ENCODE results near the gene CNOT3.
A peak's percentile ranks its signal among the peaks of the same experiment; 100 is the strongest.
"Not testable (repeated sequence)": the region's sequence is repeated elsewhere in the genome, so short reads cannot be mapped to it uniquely, and the experiment has no call there.

The CNOT3 gene

DNA sequence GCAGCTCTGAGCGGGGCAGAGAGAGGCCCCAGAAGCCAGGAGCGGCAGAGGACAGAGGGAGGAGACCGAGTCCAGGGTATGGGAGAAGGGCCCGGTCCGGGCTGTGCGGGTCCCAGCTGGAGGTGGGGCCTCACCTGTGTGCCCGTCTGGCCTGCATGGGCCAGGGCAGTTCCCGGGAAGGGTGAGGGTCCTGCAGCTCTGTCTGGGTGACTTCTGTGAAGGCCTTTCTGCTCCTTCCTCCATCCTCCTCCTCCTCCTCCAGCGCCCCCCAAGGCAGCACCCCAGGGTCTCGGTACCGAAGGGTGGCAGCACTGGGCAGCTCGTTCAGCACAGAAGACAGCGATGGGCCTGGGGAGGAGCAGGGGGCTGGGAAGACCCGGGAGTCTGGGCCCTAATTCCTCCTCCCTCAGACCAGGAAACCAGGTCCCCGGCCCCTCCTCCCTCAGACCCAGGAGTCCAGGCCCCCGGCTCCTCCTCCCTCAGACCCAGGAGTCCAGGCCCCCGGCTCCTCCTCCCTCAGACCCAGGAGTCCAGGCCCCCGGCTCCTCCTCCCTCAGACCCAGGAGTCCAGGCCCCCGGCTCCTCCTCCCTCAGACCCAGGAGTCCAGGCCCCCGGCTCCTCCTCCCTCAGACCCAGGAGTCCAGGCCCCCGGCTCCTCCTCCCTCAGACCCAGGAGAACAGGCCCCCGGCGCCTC lies 34.3 kb downstream of the CNOT3 start:
- not testable (repeated sequence) for DNase-seq (ENCODE audit: low read depth)

DNA sequence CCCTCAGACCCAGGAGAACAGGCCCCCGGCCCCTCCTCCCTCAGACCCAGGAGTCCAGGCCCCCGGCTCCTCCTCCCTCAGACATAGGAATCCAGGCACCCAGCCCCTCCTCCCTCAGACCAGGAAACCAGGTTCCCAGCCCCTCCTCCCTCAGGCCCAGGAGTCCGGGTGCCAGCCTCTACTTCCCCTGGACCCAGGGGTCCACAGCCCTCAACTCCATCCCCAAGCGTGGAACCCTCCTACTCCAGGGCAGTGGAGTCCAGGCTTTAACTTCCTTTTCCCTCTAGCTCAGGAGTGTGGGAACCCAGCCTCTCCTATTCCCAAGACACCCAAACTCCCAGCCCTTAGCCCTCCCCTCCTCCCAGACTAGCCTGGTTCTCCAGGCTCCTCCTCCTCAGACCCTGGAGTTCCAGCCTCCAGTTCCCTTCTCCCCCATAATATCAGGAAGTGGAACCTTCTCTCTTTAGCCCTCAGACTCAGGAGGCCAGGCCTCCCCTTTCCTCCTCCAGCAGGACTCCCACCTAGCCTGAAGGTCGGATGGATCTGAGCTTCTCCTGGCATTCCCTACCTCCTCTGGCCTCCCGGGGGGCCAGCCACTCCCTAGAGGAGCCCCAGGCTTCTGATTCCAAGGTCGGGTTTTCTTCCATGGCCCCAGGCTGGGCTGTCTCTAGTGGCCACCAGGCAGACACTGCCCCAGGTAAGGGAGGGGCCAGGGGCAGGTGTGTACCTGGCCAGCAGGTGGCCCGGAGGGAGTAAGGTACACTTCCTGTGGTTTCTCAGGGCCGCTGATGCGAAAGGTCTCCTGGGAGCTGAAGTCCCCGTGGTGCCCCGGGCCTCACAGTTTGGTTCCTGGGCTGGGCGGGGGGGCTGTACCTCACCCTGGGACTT lies 35.2 kb downstream of the CNOT3 start, which contains the start of gene TMC4:
TSS of gene TMC4 (minus strand) at position 690 of the 888 bp plus-strand sequence. CDS start at position 647, 43 bp downstream.
- no peak for DNase-seq (ENCODE audit: low read depth)

DNA sequence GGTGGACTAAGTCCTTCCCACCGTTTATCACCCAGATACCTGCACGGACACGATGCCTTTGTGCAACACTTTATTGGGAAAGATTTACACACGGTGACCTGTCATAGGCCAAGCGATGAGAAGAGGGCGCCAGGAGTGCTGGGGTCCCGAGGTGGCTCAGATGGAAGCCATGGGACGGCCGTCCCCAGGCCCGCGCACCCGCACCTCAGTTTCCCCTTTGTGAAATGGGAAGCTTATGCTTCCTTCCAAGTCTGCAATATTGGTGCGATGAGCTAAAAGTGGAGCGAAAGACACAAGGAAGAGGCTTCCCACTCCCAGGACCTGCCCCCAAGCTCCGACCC lies 35.8 kb downstream of the CNOT3 start:
- no peak for DNase-seq (ENCODE audit: low read depth)

DNA sequence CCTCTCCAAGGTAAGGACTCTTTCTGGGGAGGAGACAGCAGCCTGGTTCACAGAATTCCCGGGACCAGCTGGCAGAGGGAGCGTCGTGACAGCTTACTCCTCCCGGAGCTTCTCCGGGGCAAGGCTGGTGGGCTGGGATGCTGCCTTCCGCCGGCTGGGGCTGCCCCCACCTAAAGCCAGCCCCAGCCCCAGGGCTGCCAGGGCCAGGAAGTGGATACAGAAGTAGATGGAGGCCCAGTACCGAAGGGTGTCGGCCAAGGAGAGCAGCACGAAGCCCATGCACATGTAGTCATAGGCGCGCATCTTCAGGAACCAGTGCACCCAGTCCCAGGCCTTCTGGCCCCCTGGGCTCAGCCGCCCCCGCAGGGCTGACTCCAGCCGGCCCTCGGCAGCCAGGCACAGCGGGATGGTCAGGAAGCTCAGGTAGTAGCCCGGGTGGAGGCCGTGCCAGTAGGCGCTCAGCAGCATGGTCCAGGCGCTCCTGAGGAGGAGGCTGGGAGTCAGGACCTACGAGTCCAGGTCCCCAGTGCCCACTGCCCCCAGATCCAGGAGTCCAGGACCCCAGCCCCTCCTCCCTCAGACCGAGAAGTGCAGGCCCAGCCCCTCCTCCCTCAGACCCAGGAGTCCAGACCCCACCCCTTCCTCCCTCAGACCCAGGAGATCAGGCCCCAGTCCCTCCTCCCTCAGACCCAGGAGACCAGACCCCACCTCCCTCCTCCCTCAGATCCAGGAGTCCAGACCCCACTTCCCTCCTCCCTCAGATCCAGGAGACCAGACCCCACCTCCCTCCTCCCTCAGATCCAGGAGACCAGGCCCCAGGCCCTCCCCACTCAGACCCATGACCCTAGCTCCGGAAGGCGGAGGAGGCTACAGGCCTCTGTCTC lies 36.6 kb downstream of the CNOT3 start:
- no peak for DNase-seq (ENCODE audit: low read depth)

DNA sequence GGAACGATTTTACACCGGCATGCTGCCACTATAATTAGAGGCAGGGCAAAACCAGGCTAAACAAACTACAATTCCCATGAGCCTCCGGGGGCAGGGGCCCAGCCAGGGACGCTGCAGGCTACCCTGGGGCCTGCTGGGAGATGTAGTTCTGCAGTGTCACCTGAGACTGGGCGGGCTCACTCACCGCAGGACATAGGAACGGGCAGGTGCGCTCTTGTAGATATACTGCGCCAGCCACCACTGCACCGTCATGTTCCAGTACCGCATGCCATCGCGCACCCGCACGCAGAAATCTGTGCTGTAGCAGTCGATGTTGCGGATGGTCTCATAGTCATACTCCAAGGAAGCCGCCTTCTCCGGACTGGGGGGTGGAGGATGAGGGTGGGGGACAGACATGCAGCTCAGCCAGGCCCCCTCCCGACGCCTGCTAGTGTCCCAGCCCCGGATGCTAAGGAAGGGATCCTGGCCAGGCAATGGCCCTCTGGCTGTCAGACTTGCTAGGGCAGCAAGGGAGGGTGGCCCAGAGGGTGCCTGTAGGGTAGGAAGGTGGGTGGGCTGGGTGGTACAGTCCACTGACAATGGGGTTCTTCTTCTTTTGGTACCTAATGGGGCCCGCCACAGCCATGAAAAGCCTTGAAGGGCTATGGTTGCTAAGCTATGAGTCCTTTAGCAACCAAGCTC lies 41.2 kb downstream of the CNOT3 start:
- DNase-seq (ENCODE audit: low read depth): no peak

DNA sequence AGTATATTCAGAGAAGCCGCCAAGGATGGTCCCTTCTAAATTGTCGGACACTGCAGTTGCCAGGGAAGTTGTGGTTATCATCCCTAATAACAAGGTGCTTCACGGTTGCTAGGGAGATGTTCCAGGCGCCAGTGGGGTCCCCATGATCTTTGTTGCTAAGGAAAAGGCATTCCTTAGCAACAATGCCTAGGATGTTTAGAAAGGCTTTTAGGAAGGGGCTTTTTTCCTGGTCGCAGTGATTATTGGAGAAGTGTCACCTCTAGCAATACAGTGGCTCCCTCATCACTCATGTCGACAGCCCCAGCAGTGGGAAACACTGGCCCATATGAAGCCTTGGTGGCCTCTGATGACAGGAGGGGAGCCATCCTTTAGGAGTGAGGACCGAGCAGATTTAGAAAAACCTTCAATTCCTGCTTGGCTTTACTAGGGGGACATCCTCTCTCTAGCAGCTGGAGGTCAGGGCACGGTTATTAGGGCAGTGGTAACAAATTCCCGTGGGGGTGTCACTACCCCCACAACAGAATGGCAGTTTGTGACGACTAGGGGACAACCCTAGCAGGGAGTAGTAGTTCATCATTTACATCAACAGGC lies 41.8 kb downstream of the CNOT3 start:
- DNase-seq (ENCODE audit: low read depth): no peak

DNA sequence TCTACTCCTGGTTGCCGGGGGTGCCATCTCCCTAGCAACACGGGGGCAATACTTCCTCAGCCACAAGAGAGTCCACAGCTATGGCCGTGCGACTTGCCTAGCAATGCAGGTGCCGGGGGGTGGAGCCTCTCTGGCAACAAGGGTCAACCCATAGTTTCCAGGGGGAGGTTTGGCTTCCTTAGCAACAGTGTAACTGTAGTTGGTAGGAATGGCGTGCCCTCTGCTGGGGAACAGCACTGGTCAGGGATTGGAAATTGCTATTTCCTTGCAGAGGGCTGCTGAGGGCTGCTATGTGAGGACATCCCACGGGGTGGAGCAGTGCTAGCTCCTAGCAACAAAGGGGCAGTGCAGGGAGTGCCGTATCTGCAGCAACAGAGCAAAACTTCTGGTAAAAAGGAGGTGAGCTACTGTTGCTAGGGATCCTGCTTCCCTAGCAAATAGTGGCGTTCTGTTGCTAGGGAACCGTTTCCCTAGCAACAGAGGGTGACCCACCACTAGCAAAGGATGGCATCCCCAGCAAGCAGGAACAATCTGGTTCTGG lies 42.4 kb downstream of the CNOT3 start:
- no peak for DNase-seq (ENCODE audit: low read depth)

DNA sequence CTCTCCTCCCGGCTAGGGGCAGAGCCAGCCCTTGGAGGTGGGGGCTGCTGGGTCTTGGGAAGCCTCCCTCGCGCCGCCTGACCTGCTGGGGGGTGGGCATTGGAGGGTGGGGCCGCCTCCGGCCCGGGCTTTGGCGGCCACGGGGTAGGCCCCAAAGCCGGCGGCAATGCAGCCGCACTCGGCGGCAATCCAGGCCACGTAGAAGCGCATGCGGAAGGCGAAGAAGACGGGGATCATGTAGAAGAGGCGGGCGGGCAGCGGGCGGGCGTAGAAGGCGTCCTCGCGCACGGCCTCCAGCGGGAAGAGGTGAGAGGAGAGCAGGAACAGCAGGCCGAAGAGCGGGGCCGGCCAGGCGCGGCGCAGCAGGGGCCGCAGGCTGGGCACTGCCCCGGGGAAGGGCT lies 43.1 kb downstream of the CNOT3 start:
- DNase-seq (ENCODE audit: low read depth): no peak

DNA sequence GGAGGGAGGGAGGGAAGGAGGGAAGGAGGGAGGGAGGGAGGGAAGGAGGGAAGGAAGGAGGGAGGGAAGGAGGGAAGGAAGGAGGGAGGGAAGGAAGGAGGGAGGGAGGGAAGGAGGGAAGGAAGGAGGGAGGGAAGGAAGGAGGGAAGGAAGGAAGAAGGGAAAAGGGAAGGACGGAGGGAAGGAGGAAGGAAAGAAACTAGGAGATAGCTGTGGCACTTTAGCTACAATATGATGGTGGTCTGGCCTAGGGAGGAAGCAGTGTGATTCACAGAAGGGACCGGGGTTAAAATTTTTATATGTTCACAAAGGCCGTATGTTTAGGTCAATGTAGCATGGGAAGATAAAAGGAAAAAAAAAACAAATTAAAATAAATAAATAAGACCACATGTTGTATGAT lies 44.3 kb downstream of the CNOT3 start:
- not testable (repeated sequence) for DNase-seq (ENCODE audit: low read depth)

DNA sequence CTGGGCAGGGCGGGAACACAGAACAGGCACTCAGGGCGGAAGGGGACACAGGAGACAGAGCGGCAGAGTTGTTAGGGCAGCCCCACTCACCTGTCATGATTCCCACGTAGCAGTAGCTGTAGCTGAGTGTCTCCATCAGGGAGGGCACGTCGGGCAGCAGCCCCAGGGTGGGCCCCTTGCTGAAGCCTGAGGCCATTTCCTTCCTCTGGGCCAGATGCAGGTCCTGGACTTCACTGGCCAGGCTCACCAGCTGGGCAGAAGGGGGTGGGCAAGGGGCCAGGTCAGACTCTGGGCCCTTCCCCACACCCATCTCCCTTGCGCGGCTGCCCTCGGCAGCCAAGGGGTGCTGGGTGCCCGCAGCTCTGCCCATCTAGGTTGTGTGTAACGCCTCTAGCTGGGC lies 45.9 kb downstream of the CNOT3 start:
- DNase-seq (ENCODE audit: low read depth): no peak

DNA sequence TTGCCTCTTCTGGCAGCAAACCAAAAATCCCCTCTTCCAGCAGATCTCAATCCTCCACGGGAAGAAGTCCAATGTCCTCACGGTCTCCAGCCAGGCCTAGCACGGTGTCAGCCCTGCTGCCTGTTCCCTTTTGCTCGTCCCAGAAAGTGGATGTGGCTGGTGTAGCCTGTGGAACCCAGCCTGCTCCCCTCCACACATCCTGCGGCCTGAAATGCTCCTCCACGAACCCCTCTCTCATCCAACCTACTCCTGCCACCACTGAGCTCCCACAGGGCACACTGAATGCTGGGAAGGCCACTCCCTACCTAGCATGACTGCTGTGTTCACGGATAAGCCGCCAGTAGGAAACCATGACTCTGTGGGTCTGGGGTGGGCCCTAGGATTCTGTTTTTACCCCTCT lies 48.8 kb downstream of the CNOT3 start:
- no peak for DNase-seq (ENCODE audit: low read depth)

DNA sequence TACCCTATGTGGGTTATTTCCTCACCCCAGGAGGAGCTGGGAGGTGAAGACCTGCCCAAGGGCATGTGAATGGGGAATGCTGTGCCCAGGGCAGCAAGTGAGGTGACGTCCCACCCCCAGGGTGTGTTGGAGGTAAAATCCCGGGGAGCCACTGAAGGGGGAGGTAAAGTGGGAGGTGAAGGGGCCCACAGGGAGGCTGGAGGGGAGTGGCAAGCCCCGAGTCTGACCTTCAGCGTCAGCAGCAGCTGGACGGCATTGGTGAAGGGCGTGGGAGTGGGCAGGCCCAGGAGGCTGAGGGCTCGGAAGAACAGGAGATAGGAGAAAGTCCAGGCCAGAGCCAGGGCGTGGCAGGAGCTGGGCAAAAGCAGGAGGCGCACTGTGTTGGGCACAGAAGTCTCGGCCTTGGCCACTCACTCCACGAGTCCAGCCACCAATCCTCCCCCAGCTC lies 49.4 kb downstream of the CNOT3 start:
- DNase-seq (ENCODE audit: low read depth): no peak

DNA sequence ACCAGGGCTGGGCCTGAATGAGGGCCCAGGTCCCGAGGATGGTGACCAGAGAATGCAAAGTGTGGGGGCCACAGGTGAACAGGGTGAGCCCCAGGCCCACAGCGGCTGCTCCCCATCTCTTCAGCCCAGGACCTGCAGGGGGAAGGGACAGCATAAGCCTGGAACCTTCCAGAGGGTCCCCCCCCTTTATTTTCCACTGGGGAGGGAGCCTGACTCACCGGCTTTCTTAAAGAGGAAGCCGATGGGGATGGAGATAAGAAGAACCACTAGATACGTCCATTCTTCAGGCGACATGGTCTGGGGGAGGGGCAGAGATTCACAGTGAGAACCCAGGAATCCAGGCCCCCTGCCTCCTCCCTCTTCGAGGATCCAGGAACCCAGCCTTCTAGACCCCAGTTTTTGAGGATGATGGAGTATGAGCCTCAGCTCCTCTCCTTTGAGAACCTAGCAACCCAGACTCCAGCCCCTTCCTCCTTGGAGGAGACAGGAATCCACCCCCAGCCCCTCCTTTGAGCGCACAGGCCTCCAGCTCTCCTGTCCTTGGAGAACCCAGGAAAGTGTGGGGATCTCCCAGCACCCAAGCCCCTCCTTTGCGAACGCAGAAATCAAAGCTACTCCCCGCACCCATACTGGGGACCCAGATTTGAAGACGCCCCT lies 50.8 kb downstream of the CNOT3 start:
- no peak for DNase-seq (ENCODE audit: low read depth)

DNA sequence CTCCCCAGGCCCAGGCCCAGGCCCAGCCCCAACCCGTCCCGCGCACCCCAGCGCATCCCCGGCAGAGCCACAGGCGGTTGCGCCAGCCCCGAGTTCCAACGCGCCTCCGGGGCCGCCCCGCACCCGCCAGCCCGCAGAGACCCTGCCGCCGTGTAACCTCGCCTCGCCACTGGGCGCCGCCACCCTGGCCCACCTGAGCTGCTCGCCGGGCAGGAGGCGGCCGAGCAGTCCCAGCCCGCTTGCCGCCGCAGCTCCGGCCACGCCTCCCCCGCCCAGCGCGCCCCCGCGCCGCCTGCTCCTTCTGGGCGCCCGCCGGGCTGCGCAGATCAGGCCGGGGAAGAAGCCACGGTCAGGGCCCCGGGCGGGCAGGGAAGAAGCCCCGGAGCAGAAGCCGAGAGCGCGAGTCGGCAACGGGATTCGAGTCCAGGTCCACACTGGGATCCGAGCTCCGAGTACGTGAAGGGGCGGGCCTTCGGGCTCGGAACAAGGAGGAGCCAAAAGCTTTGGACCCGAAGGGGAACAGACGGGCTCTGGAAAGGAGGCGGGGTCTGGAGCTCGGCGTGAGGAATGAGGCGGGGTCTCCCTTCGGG lies 51.7 kb downstream of the CNOT3 start, which contains the start of gene MBOAT7:
TSS of gene MBOAT7 (minus strand) at position 436 of the 590 bp plus-strand sequence. CDS start 1,072 bp downstream, outside the sequence.
- no peak for DNase-seq (ENCODE audit: low read depth)

DNA sequence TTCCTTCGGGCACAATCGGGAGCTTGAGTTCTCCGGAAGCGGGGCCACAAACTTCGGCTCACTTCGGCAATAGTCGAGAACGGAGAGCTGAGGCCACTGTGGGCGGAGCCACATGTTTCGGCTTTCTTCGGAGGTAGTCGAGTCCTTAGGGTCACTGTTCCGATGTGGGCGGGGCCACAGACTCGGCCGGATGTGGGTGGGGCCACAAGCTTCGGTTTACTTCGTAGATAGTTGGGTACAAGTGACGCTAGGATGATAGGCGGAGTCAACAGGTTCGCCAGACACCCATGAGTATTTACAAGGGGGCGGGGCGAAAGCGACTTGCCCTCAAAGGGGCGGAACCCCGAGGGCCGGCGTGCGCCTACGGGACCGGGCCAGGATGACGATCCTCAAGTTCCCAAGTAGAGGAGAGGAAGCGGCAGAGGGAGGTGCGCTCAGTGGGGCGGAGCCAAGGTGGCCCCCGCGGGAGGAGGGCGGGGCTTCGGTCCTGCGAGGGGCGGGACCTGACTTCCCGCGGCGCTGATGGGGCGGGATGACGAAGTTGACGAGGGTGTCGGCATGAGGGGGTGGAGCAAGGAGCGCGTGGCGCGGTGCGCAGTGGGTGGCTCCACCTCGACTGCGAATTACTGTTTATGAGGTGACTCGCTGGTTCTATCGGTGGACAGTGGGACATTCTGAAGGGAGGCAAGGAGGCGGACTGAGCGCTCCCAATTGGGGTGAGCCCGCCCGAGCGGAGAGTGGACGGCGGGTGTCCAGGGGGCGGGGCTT lies 52.4 kb downstream of the CNOT3 start:
- peak; percentile 99 for DNase-seq (ENCODE audit: low read depth)

DNA sequence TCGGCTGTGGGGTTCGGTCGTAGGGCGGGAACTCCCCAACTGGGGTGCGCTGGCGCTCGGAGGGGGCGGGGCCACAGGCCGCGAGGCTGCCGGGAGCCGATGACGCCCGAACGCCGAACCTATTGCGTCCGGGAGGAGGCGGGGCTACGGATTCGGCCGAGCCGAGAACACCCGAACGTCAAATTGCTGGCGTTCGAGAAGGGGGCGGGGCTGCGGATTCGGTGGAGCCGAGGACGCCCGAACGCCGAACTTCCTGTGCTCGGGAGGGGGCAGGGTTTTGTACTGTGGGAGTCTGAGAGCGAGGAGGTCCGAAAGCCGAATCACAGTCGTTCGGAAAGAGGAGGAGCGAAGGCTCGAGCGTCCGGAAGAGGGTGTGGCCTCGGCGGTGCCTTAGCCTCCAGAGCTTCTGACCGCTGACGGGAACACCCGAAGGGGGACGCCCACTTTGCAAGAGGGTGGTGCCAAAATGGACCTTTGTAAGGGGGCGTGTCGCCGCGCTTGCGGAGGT lies 53.0 kb downstream of the CNOT3 start:
- DNase-seq (ENCODE audit: low read depth): peak; percentile 99

DNA sequence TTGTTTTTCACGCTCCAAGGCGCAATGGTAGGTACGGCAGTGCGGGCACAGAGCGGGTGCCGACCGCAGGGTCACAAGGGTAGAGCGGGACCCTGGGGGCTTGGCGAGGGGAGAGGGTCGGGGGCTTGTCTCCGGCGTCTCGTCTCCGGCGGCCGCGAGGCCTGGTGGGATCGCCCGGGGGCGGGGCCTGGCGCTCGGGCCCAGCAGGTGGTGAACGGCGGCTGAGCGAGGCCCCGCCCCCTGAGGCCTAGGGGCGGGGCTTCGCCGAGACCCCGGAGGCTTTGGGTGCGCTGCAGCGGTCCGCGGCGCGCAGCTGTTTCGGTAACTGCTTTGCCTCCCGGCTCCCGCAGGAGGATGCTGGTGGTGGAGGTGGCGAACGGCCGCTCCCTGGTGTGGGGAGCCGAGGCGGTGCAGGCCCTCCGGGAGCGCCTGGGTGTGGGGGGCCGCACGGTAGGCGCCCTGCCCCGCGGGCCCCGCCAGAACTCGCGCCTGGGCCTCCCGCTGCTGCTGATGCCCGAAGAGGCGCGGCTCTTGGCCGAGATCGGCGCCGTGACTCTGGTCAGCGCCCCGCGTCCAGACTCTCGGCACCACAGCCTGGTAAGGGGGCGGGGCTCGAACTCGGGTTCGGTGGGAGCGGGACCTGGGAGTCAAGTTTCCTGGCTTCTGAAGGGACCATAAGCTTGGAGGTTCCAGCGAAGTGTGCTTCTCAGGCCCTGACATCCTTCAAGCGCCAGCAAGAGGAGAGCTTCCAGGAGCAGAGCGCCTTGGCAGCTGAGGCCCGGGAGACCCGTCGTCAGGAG lies 53.6 kb downstream of the CNOT3 start, which contains the start of gene TSEN34:
TSS of gene TSEN34 (plus strand) at position 298 of the 800 bp plus-strand sequence. CDS start at position 355, 57 bp downstream.
- no peak for DNase-seq (ENCODE audit: low read depth)
